HL-60/S4 treated with phorbol 12-myristate 13-acetate at 8.2 ng/mL for 4 days and 3 days (cell line): ENCODE results near the gene ADCY5.

ENCODE experiments used
- in situ Hi-C: fragments of 300-500 bp; cut with MboI; formaldehyde crosslinking; loops from 2 replicates; pipeline ENCODE4 v1.15.0; 2022; ENCODE audit warnings: low sequenced_read_pairs

Gene ADCY5

DNA sequence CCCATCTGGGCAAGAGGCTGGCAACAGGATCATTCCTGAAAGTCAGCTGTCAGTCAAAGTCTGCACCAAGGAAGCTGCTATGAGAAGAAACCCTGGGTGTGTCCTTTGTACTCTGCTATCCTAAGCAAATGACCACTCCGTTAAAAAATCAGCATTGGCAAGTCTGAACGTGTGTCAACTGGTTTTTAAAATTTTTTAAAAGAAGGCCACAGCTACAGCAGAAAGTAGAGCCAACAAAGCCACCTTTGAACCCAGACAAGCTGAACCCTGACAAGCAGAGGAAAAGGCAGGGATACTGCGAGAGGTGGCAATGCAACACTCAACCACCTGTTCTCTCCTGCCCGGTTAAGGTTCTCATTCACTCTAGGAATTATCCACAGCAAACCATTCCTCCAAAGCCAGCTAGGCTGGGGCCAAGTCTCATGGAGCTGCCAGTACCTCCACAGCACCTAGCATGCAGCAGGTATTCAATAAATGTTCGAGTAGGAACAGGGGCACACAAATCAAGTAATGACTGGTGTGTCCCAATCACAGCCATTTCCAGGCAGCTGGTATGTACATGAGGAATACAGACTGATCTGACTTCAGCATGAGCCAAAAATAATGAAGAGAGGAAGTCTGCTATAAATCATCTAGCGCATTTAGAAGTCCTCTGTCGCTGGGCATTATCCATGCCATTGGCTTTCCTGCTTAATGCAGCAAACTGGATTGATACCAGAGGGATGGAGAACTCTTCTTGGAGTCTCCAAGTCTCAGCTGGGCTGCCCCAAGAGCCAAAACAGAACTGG is 76.0 kb downstream of the ADCY5 start:
- in situ Hi-C loops: no loop called here

- in situ Hi-C loops: no loop called here
Observed at GRCh38 chr3:123371859-123372685, 76.8 kb downstream of the ADCY5 start.

DNA sequence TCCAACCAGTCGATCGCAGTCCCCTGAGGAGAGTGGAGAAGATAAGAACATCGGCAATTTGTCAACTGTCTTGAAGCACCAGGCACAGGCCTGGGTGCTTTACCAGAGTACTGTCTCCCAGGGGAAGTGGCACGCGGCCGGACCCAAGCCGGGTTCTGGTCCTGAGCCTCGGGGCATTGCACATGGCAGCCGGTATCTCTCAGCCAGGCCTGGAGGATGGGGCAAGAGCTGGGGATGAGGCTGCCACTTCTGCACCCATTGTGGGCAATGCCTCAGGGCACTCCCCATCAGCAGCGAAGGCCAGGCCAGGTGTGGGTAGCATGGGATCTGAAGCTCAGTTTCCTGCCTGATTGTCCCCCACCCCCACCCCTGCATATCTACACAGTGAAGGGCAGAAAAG is 77.5 kb downstream of the ADCY5 start:
- in situ Hi-C loops: no loop called here

- in situ Hi-C loops: no loop called here
Observed at GRCh38 chr3:123370819-123371218, 78.1 kb downstream of the ADCY5 start.

- in situ Hi-C loops: no loop called here
Observed at GRCh38 chr3:123369085-123369484, 79.8 kb downstream of the ADCY5 start.

- in situ Hi-C loops: no loop called here
Observed at GRCh38 chr3:123367467-123368154, 81.3 kb downstream of the ADCY5 start.

- in situ Hi-C loops: no loop called here
Observed at GRCh38 chr3:123365450-123366143, 83.3 kb downstream of the ADCY5 start.

- in situ Hi-C loops: no loop called here
Observed at GRCh38 chr3:123361071-123361470, 87.8 kb downstream of the ADCY5 start.

GRCh38 chr3:123357275-123357674 is 91.6 kb downstream of the ADCY5 start:
- in situ Hi-C loops: no loop called here

- in situ Hi-C loops: no loop called here
Observed at GRCh38 chr3:123353850-123354233, 95.0 kb downstream of the ADCY5 start.

DNA sequence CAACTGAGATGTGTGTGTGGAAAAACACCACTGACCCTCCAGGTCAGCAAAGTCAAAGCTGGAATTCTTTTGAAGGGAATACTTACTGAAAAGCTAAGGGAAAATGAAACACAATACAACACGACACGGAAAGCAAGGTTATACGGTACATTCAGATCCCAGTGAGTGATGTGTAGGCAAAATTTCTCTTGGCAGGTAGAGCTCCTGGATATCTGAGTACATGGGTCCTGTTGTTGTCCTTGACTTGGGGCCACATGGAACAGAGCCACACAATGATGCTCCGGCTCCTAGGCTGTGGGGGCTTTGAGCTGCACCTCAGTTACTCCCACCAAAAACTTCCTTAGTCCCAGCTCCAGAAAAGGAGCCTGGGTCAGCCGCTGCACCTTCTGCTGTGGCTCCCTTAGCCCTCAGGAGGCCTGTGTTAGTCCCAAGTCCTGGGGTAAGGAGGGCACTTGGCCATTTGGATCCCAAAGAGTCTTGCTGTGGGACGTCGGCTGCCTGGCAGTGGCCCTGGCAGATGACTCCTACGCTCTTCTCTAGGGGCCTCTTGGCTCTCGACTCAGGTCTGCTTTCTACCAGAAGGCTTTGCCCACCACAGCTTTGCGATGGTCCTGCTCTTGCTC is 95.6 kb downstream of the ADCY5 start:
- in situ Hi-C loops: no loop called here

DNA sequence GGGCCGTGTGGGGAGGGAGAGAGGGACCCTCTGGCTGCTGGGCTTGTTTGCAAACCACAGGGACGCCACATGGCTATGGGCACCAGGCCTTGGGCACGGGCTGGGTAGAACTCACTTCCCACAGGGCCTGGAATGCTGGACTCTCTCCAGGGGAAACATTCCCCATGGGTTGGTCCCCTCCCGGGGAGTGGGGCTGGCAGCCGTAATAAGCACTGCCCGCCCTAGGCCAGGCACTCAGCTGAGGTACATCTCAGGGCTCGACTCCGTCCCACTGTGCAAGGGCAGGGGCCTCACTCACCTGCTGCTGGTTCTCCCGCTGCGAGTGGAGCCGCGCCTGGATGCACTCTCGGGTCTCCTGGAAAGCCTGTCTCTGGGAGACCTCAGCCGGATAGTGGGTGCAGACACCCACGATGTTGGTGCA is 96.7 kb downstream of the ADCY5 start:
- in situ Hi-C loops: no loop called here

DNA sequence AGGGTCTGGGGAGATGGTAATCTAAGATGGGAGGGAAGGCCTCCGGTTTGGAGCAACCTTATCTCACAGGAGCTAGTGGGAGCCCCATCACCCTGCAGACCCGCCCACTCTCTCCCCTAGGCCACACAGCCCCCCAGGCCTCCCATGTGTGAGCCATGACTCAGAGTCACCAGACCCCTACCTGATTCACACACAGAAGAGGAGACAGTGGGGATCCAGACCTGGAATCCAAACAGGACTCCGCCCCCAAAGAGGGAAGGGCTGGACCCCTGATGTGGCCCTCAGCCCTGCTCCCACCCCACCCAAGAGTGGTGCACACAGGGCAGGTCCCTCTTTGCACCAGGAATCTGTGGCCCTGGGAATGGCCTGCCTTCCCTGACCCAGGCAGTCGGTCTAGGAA is 97.4 kb downstream of the ADCY5 start:
- in situ Hi-C loops: no loop called here

GRCh38 chr3:123350971-123351370 is 97.9 kb downstream of the ADCY5 start:
- in situ Hi-C loops: no loop called here

DNA sequence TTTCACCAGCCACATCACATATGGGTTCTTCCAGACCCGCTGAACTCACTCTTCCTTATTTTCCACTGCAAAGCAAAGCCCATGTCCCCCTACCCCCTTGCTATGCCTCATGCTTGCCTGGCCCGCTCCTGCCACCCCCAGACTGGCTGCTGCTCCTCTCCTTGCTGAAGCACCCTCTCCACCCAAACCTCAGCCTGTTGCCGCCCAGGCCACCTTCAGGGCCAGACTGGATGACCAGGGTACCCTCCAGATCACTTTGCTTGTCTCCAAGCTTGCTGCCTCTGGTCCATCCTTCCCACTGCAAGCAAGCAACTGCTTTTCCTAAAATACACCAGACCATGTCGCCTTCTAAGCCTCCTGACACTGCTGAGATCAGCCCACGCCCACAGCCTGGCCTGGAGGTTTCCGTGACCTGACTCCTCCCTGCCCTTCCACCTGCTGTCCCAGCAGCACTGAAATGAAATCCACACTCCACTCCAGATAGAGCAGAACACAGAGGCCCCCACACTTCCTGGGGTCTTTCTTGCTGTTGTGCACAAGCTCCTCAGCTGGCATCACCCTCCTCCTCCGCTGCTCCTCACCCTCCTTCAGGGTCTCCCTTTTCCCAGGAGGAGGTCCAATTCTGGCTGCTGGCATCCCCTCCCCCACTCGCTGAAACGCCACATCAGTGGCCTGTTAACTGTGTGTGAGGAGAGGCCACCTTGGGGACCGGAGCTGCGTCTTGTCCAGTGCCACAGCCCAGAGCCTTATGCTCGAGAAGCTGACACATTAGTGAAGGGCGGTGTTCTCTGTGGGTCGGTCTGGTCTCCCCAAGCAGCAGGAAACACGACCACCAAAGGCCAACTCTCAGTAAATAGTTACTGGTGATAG is 99.1 kb downstream of the ADCY5 start:
- in situ Hi-C loops: no loop called here

- in situ Hi-C loops: no loop called here
Observed at GRCh38 chr3:123349201-123349535, 99.7 kb downstream of the ADCY5 start.

- in situ Hi-C loops: no loop called here
Observed at GRCh38 chr3:123348471-123349200, 100.3 kb downstream of the ADCY5 start.

- in situ Hi-C loops: no loop called here
Observed at GRCh38 chr3:123347691-123348264, 101.1 kb downstream of the ADCY5 start.

DNA sequence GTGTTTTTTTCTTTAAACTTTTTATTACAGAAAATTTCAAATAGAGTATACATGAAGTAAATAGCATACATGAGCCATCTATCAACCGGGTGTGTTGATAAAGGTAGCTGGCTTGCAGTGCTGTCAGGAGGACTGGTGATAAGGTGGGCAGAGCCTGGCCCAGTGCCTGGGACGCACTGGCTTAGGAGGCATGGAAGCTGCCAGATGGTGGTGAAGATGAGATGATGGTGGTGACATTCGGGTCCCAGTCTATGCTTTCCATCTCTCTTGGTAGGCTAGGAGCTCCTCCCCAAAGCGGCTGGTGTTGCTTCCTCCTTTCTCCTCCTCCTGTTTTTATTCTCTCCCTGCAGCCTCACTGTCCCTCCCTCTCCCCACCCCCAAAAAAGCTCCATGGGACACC is 101.7 kb downstream of the ADCY5 start:
- in situ Hi-C loops: no loop called here
